ENCODE data around the gene PEAK1.

PEAK1 gene

DNA sequence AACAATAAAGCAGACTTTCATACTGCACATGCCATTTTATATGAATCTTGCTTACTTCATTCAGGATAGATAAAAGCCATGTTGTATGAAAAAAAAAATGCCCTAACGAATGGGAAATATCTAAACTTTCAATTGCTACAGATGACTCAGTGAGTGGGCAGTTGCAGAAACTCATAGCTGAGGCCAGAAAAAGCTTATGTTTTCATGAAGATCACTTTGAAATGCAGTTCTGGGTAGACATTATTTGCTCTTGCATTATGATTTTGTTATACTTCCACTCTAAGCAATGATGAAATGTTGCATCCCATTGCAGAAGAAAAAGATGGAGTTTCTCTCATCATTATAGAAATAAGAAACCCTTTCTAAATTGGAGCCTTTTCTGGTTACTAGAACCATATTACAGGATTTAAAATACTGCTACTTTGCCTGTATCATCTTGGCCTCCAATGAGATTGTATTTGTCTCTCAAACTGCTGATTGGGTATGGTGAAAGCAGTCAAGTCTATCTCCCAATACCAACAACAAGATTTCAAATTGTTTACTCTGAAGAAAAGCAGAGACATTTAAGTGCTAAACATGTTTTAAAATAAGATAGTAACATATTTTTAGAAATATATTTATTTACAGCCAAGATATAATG is 17.0 kb downstream of the PEAK1 start:
- no peak overlapping the region for H3K4me3 ChIP-seq (replicated peaks; ENCODE audit: low read depth, low read length)
- no peak for DNase-seq (ENCODE audit: extremely low read depth, low read depth)
- TF ChIP-seq, protein P1, sequence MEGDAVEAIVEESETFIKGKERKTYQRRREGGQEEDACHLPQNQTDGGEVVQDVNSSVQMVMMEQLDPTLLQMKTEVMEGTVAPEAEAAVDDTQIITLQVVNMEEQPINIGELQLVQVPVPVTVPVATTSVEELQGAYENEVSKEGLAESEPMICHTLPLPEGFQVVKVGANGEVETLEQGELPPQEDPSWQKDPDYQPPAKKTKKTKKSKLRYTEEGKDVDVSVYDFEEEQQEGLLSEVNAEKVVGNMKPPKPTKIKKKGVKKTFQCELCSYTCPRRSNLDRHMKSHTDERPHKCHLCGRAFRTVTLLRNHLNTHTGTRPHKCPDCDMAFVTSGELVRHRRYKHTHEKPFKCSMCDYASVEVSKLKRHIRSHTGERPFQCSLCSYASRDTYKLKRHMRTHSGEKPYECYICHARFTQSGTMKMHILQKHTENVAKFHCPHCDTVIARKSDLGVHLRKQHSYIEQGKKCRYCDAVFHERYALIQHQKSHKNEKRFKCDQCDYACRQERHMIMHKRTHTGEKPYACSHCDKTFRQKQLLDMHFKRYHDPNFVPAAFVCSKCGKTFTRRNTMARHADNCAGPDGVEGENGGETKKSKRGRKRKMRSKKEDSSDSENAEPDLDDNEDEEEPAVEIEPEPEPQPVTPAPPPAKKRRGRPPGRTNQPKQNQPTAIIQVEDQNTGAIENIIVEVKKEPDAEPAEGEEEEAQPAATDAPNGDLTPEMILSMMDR (IDR thresholded peaks at IDR 0.05; ENCODE audit: low read depth, low read length, missing control alignments): no peak

DNA sequence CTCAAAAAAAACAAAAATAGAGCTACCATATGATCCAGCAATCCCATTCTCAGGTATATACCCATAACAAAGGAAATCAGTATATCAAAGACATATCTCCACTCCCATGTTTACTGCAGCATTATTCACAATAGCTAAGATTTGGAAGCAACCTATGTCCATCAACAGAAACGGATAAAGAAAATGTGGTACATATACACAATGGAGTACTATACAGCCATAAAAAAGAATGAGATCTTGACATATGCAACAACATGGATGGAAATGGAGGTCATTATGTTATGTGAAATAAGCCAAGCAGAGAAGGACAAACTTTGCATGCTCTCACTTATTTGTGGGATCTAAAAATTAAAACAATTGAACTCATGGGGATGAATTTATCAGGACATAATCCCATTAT is 19.6 kb downstream of the PEAK1 start:
- DNase-seq (ENCODE audit: extremely low read depth, low read depth): no peak
- TF ChIP-seq, protein P1 (IDR thresholded peaks at IDR 0.05; ENCODE audit: low read depth, low read length, missing control alignments): no peak
- H3K4me3 ChIP-seq (replicated peaks; ENCODE audit: low read depth, low read length): no peak overlapping the region

DNA sequence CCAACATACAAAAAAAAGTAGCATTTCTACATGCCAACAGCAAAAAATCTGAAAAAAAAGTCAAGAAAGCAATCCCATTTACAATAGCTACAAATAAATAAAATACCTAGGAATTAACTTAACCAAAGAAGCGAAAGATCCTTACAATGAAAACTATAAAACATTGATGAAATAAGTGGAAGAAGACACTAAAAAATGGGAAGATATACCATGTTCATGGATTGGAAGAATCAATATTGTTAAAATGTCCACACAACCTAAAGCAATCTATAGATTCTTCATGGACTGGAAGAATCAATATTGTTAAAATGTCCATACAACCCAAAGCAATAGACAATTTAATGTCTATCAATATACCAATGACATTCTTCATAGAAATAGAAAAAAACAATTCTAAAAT is 21.0 kb downstream of the PEAK1 start:
- TF ChIP-seq, protein P1 (IDR thresholded peaks at IDR 0.05; ENCODE audit: low read depth, low read length, missing control alignments): no peak
- DNase-seq (ENCODE audit: extremely low read depth, low read depth): no peak

DNA sequence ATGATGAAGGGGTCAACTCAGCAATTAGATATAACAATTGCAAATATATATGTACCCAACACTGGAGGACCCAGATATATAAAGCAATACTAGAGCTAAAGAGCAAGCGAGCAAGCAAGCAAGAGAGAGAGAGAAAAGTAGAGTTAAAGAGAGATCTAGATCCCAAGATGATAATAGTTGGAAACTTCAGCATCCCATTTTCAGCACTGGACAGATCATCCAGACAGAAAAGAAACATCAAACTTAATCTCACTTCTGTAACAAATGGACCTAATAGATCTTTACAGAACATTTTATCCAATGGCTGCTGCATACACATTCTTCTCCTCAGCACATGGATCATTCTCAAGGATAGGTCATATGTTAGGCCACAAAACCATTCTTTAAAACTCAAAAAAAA is 23.2 kb downstream of the PEAK1 start:
- TF ChIP-seq, protein P1 (IDR thresholded peaks at IDR 0.05; ENCODE audit: low read depth, low read length, missing control alignments): no peak

More for the DNA sequence above, 21.0 kb downstream of the PEAK1 start:
- no peak overlapping the region for H3K4me3 ChIP-seq (replicated peaks; ENCODE audit: low read depth, low read length)

DNA sequence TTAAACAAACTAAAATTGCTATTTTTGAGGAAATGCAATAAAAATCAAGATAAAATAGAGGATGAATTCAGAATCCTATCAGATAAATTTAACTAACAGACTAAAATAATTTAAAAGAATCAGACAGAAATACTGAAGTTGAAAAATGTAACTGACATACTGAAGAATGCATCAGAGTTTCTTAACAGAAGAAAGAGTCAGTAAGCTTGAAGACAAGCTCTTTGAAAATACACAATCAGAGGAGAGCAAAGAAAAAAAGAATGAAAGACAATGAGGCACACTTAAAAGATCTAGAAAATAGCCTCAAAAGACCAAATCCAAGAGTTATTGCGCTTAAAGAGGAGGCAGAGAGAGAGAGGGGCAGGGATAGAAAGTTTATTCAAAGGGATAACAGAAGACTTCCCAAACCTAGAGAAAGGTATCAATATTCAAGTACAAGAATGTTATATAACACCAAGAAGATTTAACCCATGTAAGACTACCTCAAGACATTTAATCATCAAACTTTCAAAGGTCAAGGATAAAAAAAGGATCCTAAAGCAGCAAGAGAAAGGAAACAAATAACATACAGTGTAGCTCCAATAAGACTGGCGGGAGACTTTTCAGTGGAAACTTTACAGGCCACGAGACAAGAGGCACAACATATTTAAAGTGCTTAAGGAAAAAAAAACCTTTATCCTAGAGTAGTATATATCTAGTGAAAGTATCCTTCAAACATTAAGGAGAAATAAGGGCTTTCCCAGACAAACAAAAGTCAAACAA is 24.7 kb downstream of the PEAK1 start:
- DNase-seq (ENCODE audit: extremely low read depth, low read depth): no peak
- TF ChIP-seq, protein P1 (IDR thresholded peaks at IDR 0.05; ENCODE audit: low read depth, low read length, missing control alignments): no peak

More for the DNA sequence above, 23.2 kb downstream of the PEAK1 start:
- no peak overlapping the region for H3K4me3 ChIP-seq (replicated peaks; ENCODE audit: low read depth, low read length)
- DNase-seq (ENCODE audit: extremely low read depth, low read depth): no peak

DNA sequence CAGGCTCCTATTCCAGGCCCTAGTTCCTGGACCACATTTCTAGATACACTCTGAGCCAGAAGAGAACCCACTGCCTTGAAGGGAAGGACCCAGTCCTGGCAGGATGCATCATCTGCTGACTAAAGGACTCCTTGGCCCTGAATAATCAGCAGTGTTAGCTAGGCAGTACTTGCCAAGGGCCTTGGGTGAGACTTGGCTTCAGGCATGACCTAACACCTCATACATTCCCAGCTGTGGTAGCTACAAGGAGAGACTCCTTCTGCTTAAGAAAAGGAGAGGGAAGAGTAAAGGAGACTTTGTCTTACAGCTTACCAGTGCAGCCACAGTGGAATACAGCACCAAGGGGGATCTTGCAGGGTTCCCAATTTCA is 26.4 kb downstream of the PEAK1 start:
- H3K4me3 ChIP-seq (replicated peaks; ENCODE audit: low read depth, low read length): no peak overlapping the region
- DNase-seq (ENCODE audit: extremely low read depth, low read depth): no peak
- TF ChIP-seq, protein P1 (IDR thresholded peaks at IDR 0.05; ENCODE audit: low read depth, low read length, missing control alignments): no peak

More for the DNA sequence above, 24.7 kb downstream of the PEAK1 start:
- no peak overlapping the region for H3K4me3 ChIP-seq (replicated peaks; ENCODE audit: low read depth, low read length)

Data from HFF-Myc (cell line).